Fibroblast of pulmonary artery (primary cell): ENCODE measurements around the gene ASF1A.

Experiments
- DNase-seq: peaks from one replicate; pipeline ENCODE4 v3.0.0-alpha.2; 2010; ENCODE audit warnings: low read depth
- H3K4me3 ChIP-seq: replicated peaks from 2 replicates; pipeline ENCODE4 v1.5.1; 2011; ENCODE audit warnings: low read depth, mild to moderate bottlenecking, control low read depth, low read length, moderate library complexity
- TF ChIP-seq, protein P1 (sequence below): IDR thresholded peaks from 2 replicates; pipeline ENCODE4 v1.5.1; 2011; ENCODE audit warnings: mild to moderate bottlenecking, control low read depth, low read length, inconsistent platforms; ENCODE audit errors: missing control alignments

ASF1A gene

GRCh38 chr6:118877806-118878205, 16.1 kb upstream of the ASF1A start:
- DNase-seq: no peak
- TF ChIP-seq, protein P1, sequence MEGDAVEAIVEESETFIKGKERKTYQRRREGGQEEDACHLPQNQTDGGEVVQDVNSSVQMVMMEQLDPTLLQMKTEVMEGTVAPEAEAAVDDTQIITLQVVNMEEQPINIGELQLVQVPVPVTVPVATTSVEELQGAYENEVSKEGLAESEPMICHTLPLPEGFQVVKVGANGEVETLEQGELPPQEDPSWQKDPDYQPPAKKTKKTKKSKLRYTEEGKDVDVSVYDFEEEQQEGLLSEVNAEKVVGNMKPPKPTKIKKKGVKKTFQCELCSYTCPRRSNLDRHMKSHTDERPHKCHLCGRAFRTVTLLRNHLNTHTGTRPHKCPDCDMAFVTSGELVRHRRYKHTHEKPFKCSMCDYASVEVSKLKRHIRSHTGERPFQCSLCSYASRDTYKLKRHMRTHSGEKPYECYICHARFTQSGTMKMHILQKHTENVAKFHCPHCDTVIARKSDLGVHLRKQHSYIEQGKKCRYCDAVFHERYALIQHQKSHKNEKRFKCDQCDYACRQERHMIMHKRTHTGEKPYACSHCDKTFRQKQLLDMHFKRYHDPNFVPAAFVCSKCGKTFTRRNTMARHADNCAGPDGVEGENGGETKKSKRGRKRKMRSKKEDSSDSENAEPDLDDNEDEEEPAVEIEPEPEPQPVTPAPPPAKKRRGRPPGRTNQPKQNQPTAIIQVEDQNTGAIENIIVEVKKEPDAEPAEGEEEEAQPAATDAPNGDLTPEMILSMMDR: no peak
- H3K4me3 ChIP-seq: no peak overlapping the region

DNA sequence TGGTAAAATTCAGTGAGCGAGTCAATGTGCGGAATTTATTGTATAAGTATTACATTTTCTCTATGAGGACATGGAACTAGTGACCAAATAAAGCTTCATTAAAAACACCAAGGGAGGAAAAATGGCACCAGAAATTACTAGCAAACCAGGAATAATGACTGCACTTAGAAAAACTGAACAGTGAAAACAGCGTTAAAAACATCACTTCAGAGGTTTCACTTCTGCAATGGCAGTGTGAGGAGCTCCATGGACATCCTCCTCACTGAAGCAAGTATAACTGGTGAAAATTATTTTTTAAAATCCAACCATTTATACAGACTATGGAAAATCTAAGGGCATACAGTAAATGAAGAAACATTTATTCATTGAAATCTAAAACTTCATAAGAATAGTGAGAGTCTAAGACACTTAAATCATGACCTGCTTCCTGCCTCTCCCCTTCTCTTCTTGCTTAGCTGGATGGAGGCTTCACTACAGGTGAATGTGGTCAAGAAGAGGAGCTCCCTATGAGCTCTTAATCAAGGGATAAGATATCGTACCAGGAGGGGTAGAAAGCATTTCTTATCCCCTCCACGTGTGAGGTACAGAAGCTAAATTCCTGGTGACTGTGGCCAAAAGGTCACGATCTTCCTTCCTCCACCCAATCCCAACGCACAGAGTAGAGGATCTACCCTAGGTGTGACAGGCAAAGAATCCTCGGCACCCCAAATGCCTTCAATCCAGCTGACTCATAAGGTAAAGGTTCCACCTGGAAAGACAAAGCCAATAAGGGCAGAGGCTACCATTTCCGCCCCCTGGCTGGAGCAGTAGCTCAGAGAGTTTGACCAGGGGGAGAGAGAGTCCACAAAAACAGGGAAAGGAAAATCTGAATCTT, 12.3 kb upstream of the ASF1A start:
- no peak for DNase-seq
- no peak overlapping the region for H3K4me3 ChIP-seq
- TF ChIP-seq, protein P1: no peak

DNA sequence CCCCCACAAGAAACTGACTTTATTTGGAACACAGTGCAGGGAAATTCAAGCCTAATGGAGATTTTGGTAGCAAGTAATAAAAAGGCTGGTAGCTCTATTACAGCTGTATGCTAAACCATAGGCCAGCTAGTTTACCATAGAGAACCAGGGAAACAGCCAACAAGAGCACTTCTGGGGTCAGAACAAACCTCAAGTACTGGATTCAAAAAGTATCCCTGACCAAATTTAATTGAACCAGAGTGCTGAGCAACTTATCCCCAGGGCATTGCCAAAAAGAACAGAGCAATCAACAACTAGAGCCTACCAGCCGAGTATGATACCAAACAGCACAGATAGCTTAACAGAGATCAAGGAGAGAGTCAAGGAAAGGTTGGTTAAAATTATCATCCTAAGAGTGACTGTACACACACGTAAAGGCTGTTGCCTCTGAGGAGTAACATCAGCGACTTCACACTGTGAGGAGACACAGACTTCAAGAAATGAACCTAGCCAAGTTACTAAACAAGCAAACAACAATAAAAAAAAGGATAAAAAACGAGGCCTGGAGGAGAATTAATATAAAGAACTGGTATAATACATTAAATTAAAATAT, 11.5 kb upstream of the ASF1A start:
- H3K4me3 ChIP-seq: no peak overlapping the region
- TF ChIP-seq, protein P1: no peak
- no peak for DNase-seq

DNA sequence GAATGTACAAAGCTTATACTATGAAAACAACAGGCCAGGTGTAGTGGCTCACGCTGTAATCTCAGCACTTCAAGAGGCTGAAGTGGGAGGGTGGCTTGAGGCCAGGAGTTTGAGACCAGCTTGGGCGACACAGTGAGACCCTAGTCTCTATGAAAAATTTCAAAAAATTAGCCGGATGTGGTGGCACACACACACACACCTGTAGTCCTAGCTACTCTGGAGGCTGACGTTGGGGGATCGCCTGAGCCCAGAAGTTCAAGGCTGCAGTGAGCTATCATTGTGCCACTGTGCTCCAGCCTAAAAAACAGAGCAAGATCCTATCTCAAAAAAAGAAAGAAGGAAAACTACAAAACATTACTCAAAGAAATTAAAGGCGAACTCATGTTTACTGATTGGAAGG, 7.3 kb upstream of the ASF1A start:
- H3K4me3 ChIP-seq: no peak overlapping the region
- TF ChIP-seq, protein P1: no peak
- DNase-seq: no peak

GRCh38 chr6:118889163-118889562, 4.8 kb upstream of the ASF1A start:
- DNase-seq: no peak

GRCh38 chr6:118890997-118891790, 2.8 kb upstream of the ASF1A start:
- TF ChIP-seq, protein P1: no peak
- H3K4me3 ChIP-seq: no peak overlapping the region
- no peak for DNase-seq

More at GRCh38 chr6:118889163-118889562, 4.8 kb upstream of the ASF1A start:
- TF ChIP-seq, protein P1: no peak
- no peak overlapping the region for H3K4me3 ChIP-seq
